GM19395 (cell line): Measurements from ENCODE around the gene RIPK3.
"Not testable (repeated sequence)": the region's sequence is repeated elsewhere in the genome, so short reads cannot be mapped to it uniquely, and the experiment has no call there.

Experiments
- ATAC-seq: cut with Tn5 transposase; IDR thresholded peaks from one replicate; pipeline ENCODE4 v1.9.1; 2021; ENCODE audit warnings: mild to moderate bottlenecking, moderate library complexity; ENCODE audit not compliant: unreplicated experiment

Gene RIPK3

GRCh38 chr14:24369907-24370687, 30.3 kb upstream of the RIPK3 start:
- no peak for ATAC-seq

GRCh38 chr14:24369463-24369862, 29.7 kb upstream of the RIPK3 start:
- no peak for ATAC-seq

GRCh38 chr14:24368562-24369252, 28.9 kb upstream of the RIPK3 start:
- no peak for ATAC-seq

- ATAC-seq = no peak
Measured at GRCh38 chr14:24368212-24368561, 28.4 kb upstream of the RIPK3 start.

- ATAC-seq = peak; percentile 15
Measured at GRCh38 chr14:24367514-24368211, 27.9 kb upstream of the RIPK3 start, which contains the start of gene NFATC4. Gene NFATC4, plus strand, starts transcription at chr14:24368184. Its CDS starts 157 bp downstream, at chr14:24368341.

DNA sequence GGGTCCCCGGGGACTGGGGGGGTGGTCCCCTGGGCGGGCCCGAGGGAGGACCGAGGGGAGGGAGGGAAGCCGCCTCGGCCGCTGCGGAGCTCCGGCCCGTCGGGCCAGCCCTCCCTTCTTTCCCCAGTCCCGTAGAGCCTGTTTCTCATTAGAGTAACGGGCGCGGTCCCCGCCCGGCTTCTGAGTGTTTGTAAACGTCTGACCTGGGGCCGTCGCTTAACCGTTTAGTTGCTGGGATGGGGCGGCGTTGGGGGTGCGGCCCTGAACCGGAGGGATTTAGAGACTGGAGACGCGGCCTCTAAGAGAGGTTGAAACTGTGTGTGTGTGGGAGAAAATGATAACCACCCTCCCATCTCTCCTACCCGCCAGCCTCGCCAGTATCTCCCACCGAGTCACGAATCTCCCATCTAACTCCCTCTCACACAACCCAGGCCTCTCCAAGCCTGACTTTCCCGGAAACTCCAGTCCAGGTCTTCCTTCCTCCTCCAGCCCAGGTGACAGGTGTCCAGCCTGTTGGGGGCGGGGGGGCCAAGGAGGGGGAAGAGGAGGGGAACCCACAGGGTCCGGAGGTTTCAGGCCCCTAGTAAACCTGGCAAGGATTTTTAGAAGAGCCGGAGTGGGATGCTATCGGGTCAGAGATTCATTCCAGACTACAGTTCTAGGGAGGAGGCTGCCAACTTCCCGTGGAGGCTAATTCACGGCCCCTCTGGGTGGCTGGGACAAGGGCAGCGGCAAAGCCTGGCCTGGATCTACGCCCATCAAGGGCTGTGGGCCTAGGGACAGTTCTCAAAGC, 27.1 kb upstream of the RIPK3 start:
- peak; percentile 72 for ATAC-seq

GRCh38 chr14:24366413-24366720, 26.6 kb upstream of the RIPK3 start:
- no peak for ATAC-seq

GRCh38 chr14:24365600-24366412, 26.0 kb upstream of the RIPK3 start:
- no peak for ATAC-seq

DNA sequence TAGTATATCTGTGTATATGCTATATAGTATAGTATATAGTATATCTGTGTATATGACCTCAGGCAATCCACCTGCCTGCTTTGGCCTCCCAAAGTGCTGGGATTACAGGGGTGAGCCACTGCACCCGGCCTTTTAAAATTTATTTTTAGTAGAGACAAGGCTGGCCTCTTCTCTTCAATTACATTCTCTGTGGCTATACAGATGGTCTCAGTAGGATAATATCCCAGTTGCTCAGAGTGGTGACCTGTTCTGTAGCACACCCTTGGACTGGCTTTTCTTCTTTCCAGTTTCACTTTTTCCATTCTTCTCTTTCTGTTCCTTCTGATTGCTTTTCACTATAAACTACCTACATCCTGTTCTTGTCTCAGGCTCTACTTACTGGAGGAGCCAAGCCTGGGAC, 25.1 kb upstream of the RIPK3 start:
- no peak for ATAC-seq

DNA sequence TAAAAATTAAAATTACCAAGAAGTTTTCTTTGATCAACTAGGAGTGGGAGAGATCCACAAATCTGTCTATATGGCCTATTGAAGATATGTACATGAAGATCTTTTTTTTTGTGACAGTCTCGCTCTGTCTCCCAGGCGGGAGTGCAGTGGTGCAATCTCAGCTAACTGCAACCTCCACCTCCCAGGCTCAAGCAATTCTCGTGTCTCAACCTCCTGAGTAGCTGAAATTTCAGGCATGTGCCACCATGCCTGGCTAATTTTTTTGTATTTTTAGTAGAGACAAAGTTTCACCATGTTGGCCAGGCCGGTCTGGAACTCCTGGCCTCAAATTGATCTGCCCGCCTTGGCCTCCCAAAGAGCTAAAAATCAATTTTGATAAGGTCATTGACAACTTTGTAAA, 23.6 kb upstream of the RIPK3 start:
- ATAC-seq = no peak

GRCh38 chr14:24362241-24362960, 22.6 kb upstream of the RIPK3 start:
- no peak for ATAC-seq

DNA sequence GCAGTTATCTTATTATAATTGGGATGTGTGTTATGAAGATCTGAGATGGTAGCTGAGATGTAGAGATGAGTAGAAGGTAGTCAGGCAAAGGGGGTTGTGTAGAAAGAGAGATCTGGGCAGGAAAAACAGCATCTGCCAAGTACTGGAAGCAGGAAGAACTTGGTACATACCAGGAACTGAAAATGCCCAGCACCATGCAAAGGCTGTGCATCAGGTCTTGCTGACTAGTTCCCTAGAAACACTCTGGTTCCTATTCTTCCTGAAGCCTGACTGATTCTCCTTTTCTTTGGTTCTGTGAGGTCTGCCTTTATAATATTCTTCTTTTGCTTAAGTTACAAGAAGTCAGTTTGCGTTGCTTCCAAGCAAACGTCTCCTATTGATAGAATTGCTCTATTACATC, 21.5 kb upstream of the RIPK3 start:
- ATAC-seq = no peak

DNA sequence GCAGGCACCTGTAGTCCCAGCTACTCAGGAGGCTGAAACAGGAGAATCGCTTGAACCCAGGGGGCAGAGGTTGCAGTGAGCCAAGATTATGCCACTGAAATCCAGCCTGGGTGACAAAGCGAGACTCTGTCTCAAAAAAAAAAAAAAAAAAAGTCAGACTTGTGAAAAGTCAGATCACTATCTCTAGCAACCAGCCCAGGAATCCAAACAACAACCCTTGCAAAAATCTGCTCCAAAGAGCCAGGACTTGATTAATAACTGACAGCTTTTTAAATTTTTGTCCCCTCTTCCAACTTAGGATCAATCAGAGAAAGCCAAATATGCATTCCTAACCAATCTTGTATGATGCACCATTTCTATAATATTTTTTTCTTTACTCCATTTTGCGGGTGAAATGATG, 20.5 kb upstream of the RIPK3 start:
- ATAC-seq = no peak

DNA sequence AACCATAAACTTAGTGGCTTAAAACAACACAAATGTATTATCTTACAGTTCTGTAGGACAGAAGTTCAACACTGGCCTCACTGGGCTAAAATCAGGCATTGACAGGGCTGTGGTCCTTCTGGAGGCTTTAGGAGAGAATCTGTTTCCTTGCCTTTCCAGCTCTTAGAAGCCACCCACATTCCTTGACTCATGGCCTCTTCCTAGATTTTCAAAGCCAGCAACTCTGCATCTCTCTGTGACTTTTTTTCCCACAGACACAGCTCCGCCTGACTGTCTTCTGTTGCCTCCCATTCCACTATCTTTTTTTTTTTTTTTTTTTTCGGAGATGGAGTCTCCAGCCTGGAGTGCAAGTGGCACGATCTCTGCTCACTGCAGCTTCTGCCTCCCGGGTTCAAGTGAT, 16.4 kb upstream of the RIPK3 start:
- ATAC-seq = no peak

- no peak for ATAC-seq
Measured at GRCh38 chr14:24355009-24355408, 15.2 kb upstream of the RIPK3 start.

GRCh38 chr14:24354482-24354825, 14.7 kb upstream of the RIPK3 start:
- ATAC-seq = not testable (repeated sequence)

GRCh38 chr14:24353559-24354481, 14.0 kb upstream of the RIPK3 start:
- ATAC-seq = no peak

GRCh38 chr14:24351517-24351916, 11.7 kb upstream of the RIPK3 start:
- no peak for ATAC-seq

- no peak for ATAC-seq
Measured at GRCh38 chr14:24349742-24350141, 10.0 kb upstream of the RIPK3 start.
